Activated CD4-positive, CD25-positive, alpha-beta regulatory T cell treated with anti-CD3 and anti-CD28 coated beads, Interleukin-2, amount 50 U/mL, for 16 hours (primary cell): ENCODE results near the gene SCG2.
"Not testable (repeated sequence)": the region's sequence is repeated elsewhere in the genome, so short reads cannot be mapped to it uniquely, and the experiment has no call there.

Source experiments
- DNase-seq: peaks from one replicate; pipeline ENCODE4 v3.0.0-alpha.2; 2020; ENCODE audit warnings: low read depth, low spot score

The SCG2 gene

DNA sequence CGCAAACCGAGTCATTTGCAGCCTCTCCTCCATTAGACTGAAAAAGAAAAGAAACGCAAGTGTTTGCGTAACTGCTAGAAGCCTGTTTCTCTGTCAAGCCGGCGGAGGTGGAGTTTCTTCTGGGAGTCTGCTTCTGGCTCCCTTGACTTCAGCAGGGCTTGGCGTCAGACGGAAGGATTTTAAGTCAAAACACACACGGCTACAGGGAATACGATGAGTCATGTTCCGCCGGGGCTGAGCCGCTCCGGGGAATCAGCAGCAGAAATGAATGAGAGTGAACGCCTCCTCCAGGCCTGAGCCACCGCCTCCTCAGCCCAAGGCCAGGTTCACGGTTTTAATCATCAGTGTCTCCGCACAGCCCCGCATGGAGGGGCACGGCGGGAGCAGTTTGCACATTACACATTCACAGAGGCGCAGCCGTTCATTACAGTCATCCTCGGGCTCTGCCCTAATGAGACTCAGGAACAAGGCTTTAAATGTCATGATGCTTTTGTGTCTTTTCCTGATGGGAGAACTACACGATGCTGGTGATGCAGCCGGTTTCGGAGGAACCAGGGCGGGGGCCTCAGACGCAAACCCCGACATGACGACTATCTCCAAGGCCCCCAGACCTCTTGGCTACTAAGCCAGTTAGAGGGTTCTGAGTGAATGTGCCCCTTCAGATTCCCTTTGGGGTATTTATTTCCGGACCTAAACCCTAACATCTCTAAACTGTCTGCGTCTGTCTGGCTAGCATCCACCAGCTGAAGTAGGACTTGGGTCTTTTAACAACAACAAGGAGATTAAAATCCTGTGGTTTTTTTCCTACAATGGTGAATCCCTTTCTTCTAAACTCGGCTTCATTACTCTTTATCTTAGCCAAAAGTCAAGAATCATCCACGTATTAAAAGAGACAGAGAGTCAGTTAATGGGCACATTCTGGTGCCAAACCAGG is 11.1 kb upstream of the SCG2 start:
- no peak for DNase-seq

- no peak for DNase-seq
These were observed 10.3 kb upstream of the SCG2 start for GRCh38 chr2:223612501-223612900.

- no peak for DNase-seq
These were observed 8.9 kb upstream of the SCG2 start for GRCh38 chr2:223611061-223611460.

GRCh38 chr2:223607476-223607875 is 5.3 kb upstream of the SCG2 start:
- DNase-seq, result no peak

DNA sequence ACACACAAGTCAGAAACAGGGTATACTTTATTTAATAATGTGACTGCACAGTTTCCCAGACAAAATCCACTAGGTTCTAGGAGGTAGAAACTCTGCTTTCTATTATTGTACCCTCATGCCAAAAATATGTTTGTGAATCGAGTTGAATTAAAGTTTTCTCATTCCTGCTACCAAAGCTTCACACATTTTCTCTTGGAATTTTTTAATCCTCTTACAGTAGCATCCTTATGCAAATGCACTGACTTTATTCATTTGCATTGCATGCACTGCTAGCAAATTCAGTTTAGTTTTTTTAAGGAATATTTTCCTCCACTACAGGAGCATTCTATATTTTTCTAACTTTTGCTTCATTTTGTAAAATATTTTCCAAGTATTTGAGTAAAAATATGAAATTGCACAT is 4.8 kb upstream of the SCG2 start:
- DNase-seq, result no peak

DNA sequence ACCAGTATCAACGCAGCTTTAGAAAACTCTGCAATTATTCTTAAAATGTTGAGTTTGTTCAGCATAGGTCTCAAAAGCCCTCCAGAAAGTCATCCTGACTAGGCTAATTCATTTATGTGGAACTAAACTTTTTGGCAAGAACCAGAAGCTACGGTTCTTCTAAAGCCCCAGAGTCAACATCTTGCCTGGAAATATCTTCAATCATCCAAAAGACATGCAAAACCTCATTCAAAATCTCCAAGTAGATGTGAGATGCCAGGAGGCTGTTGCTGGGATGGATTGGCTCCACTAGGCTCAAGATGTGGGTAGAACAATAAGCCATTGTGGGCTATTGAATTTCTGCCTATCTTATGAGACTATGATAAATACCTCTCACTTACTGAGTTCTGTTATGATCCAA is 2.1 kb upstream of the SCG2 start:
- no peak for DNase-seq

DNA sequence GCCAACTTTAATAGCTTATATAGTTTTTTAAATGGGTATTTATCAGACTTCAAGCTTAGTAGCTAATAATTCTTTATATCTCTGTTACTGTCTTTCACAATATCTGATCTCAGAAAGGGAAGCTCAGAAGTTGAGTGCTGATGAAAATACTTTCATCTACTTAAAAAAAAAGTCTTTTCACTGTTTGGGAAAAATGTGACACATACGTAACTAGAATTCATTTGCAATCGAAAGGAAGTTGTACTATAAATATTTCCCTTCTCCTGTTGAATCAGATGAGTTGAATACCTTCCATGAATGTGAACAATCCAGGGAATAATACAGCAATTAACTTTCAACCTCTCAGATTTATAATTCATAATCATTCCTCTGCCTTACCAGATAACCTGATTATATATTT is 811 bp upstream of the SCG2 start:
- DNase-seq, result no peak

- DNase-seq, result no peak
These were observed 1.1 kb downstream of the SCG2 start for GRCh38 chr2:223601018-223601417.

GRCh38 chr2:223599640-223600380 is 2.4 kb downstream of the SCG2 start:
- DNase-seq, result no peak

- DNase-seq, result no peak
These were observed 3.0 kb downstream of the SCG2 start for GRCh38 chr2:223598994-223599639.

GRCh38 chr2:223597076-223597475 is 5.1 kb downstream of the SCG2 start:
- DNase-seq, result no peak

- DNase-seq, result no peak
These were observed 6.0 kb downstream of the SCG2 start for GRCh38 chr2:223596208-223596607.

- DNase-seq, result no peak
These were observed 7.3 kb downstream of the SCG2 start for GRCh38 chr2:223594831-223595230.

GRCh38 chr2:223594259-223594658 is 7.9 kb downstream of the SCG2 start:
- DNase-seq, result no peak

GRCh38 chr2:223592689-223593088 is 9.5 kb downstream of the SCG2 start:
- not testable (repeated sequence) for DNase-seq

- no peak for DNase-seq
These were observed 10.6 kb downstream of the SCG2 start for GRCh38 chr2:223591596-223591995.

DNA sequence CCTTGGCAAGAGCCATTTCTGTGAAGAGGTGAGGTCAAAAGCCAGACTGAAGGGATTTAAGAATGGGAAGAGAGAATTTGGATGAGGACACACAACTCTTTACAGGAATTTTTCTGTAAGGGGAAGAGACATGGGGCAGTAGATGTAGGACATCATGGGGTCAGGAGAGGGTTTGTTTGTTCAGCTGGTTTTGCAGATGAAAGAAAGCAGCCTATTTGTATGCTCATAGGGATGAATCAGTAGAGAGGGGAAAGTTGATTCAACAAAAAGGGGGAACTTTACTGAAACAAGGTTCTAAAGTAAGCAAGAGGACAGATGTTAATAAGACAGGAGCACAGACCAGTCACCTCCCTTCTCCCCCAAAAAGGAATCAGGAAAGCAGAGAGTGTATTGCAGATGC is 11.2 kb downstream of the SCG2 start:
- no peak for DNase-seq

GRCh38 chr2:223589901-223590300 is 12.3 kb downstream of the SCG2 start:
- DNase-seq, result no peak

GRCh38 chr2:223588251-223588650 is 13.9 kb downstream of the SCG2 start:
- DNase-seq, result no peak

DNA sequence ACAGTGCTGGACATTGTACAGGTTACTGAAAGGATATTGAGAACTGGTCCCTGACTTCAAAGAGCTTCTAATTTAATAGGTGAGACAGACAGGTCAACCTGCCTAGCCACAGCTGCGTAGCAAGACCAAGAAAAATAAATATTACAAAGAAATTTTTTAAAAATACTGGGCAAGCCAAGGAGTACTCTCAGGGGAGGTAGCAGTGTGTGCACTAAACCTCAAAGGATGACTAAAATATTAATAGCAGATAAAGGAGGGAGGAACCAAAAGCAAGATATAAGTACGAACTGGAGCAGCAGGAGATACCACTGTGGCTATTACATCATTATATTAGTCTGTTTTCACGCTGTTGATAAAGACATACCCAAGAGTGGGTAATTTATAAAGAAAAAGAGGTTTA is 14.9 kb downstream of the SCG2 start:
- DNase-seq, result no peak

DNA sequence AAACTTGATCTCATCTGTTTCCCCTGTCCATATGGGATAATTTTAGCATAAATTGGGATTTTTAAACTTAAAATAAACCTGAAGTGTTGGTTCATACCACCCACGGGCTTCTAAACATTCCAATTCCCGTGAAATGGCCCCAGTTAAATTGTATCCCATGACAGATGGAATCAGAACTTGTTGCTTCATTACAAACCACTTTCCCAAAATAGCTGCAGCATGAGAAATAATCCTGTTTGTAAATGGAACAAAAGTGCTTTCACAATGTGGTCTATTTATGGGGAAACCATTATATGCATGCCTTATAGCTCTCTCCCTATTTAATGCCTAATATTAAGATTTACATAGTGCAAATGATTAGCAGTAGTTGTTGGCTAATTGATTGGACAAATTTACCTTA is 15.9 kb downstream of the SCG2 start:
- DNase-seq, result no peak

DNA sequence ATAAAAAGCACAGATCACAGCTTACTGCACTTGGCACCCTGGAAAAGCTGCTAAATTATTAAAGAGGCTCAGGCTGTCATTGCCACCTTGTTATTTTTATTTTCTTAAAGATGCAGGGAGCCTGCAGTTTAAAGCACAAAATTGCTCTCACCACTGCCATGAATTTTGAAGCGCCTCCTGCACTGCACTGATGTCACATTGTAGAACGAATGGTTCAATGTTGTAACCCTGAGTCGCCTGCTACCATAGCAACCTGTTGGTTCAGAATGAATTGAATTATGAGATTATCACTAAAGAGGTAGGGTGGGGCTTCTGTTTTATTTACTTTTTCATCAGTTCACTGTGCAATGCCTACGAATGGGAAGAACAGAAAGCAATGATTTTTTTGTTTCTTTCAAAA is 16.5 kb downstream of the SCG2 start:
- DNase-seq, result no peak
